HEK293 (cell line): Measurements from ENCODE around the gene PLB1.

Experiments used
- CTCF ChIA-PET: fragments of 350-600 bp; formaldehyde crosslinking; extraction: SDS; loops from one replicate; lab custom pipeline; 2021; ENCODE audit warnings: antibody characterized with exemption; lab: Yijun Ruan, JAX
- POLR2A ChIA-PET: fragments of 300-600 bp; formaldehyde crosslinking; extraction: SDS; loops from one replicate; lab custom pipeline; 2020; ENCODE audit warnings: antibody characterized with exemption, inconsistent platforms; lab: Yijun Ruan, JAX
- H3K27ac ChIP-seq: fragments of 200-500 bp; sonication (Bioruptor generic); 2 replicates; pipeline ENCODE4 v1.5.1; 2014; ENCODE audit warnings: low read depth, low read length, control low read depth, inconsistent platforms; ENCODE audit errors: extremely low read depth
- H3K36me3 ChIP-seq, 2 experiments: fragments of 200-500 bp in 1 of 2; sonication (Bioruptor generic) in 1 of 2; 1 replicate in 1 of 2; 2 replicates in 1 of 2; pipeline ENCODE4 v1.5.1; 2014 to 2017; ENCODE audit warnings: inconsistent platforms in 2 of 2, low read length in 2 of 2; ENCODE audit not compliant: control insufficient read depth in 2 of 2, insufficient read depth in 1 of 2
- H3K4me1 ChIP-seq: fragments of 200-500 bp; sonication (Bioruptor generic); 2 replicates; pipeline ENCODE4 v1.5.1; 2014; ENCODE audit warnings: mild to moderate bottlenecking, low read length, inconsistent platforms; ENCODE audit not compliant: control insufficient read depth, insufficient read depth
- H3K4me3 ChIP-seq: 2 replicates; pipeline ENCODE4 v1.5.1; 2011; ENCODE audit warnings: low read depth, mild to moderate bottlenecking, control low read depth, low read length, moderate library complexity
- H3K9me3 ChIP-seq: fragments of 200-500 bp; sonication (Bioruptor generic); 2 replicates; pipeline ENCODE4 v1.5.1; 2014; ENCODE audit warnings: low read depth, low read length, inconsistent platforms; ENCODE audit not compliant: control insufficient read depth, insufficient read depth
- AEBP2 ChIP-seq: fragments of 450-650 bp; formaldehyde crosslinking; IDR thresholded peaks from 2 replicates; pipeline ENCODE4 v1.5.1; 2016; ENCODE audit warnings: missing biosample characterization, missing genetic modification characterization, borderline replicate concordance
- BCL11A ChIP-seq: fragments of 450-650 bp; formaldehyde crosslinking; IDR thresholded peaks from 2 replicates; pipeline ENCODE4 v1.5.1; 2016; ENCODE audit warnings: low read depth, missing biosample characterization, missing genetic modification characterization
- CTCF ChIP-seq: fragments of 450-650 bp; formaldehyde crosslinking; IDR thresholded peaks from 2 replicates; pipeline ENCODE4 v1.5.1; 2016; ENCODE audit warnings: missing biosample characterization, missing genetic modification characterization
- KLF17 ChIP-seq: fragments of 450-650 bp; formaldehyde crosslinking; IDR thresholded peaks from 2 replicates; pipeline ENCODE4 v1.5.1; 2016; ENCODE audit warnings: missing biosample characterization, missing genetic modification characterization
- PATZ1 ChIP-seq: fragments of 450-650 bp; formaldehyde crosslinking; IDR thresholded peaks from 2 replicates; pipeline ENCODE4 v1.5.1; 2016; ENCODE audit warnings: missing biosample characterization, missing genetic modification characterization
- SETDB1 ChIP-seq: IDR thresholded peaks from one replicate; pipeline ENCODE4 v1.6.1; 2017; ENCODE audit warnings: mild to moderate bottlenecking, low read length, moderate library complexity, mixed read lengths; ENCODE audit not compliant: insufficient read length
- SP7 ChIP-seq: fragments of 450-650 bp; formaldehyde crosslinking; IDR thresholded peaks from 2 replicates; pipeline ENCODE4 v1.5.1; 2016; ENCODE audit warnings: missing biosample characterization, missing genetic modification characterization
- TRIM28 ChIP-seq: IDR thresholded peaks from 2 replicates; pipeline ENCODE4 v1.6.1; 2011; ENCODE audit warnings: low read length, control low read depth, borderline replicate concordance
- YY1 ChIP-seq: fragments of 450-650 bp; formaldehyde crosslinking; IDR thresholded peaks from 2 replicates; pipeline ENCODE4 v1.5.1; 2018; ENCODE audit warnings: missing biosample characterization, missing genetic modification characterization
- ZBTB44 ChIP-seq: fragments of 450-650 bp; IDR thresholded peaks from 2 replicates; pipeline ENCODE4 v1.5.1; 2018; ENCODE audit warnings: missing biosample characterization, mild to moderate bottlenecking, missing genetic modification characterization
- ZBTB7A ChIP-seq: fragments of 450-650 bp; formaldehyde crosslinking; IDR thresholded peaks from 2 replicates; pipeline ENCODE4 v1.5.1; 2016; ENCODE audit warnings: low read depth, missing biosample characterization, missing genetic modification characterization
- ZFP37 ChIP-seq: fragments of 450-650 bp; formaldehyde crosslinking; IDR thresholded peaks from 2 replicates; pipeline ENCODE4 v1.5.1; 2016; ENCODE audit warnings: missing biosample characterization, missing genetic modification characterization
- ZFP69B ChIP-seq: fragments of 450-650 bp; formaldehyde crosslinking; IDR thresholded peaks from 2 replicates; pipeline ENCODE4 v1.5.1; 2016; ENCODE audit warnings: missing biosample characterization, missing genetic modification characterization
- ZNF138 ChIP-seq: fragments of 450-650 bp; formaldehyde crosslinking; IDR thresholded peaks from 2 replicates; pipeline ENCODE4 v1.5.1; 2016; ENCODE audit warnings: missing biosample characterization, missing genetic modification characterization, borderline replicate concordance
- ZNF16 ChIP-seq: fragments of 450-650 bp; formaldehyde crosslinking; IDR thresholded peaks from 2 replicates; pipeline ENCODE4 v1.5.1; 2016; ENCODE audit warnings: low read depth, missing biosample characterization, missing genetic modification characterization
- ZNF341 ChIP-seq: fragments of 450-650 bp; formaldehyde crosslinking; IDR thresholded peaks from 2 replicates; pipeline ENCODE4; 2016; ENCODE audit warnings: low read depth, missing biosample characterization, missing genetic modification characterization
- ZNF354C ChIP-seq: fragments of 450-650 bp; formaldehyde crosslinking; IDR thresholded peaks from 2 replicates; pipeline ENCODE4 v1.5.1; 2016; ENCODE audit warnings: missing biosample characterization, missing genetic modification characterization, low read depth, borderline replicate concordance
- ZNF529 ChIP-seq: fragments of 450-650 bp; formaldehyde crosslinking; IDR thresholded peaks from 2 replicates; pipeline ENCODE4 v1.5.1; 2017; ENCODE audit warnings: missing genetic modification characterization, missing biosample characterization; ENCODE audit not compliant: insufficient replicate concordance
- ZNF596 ChIP-seq: fragments of 450-650 bp; IDR thresholded peaks from 2 replicates; pipeline ENCODE4 v1.5.0; 2018; ENCODE audit warnings: missing biosample characterization, mild to moderate bottlenecking, missing genetic modification characterization, moderate library complexity
- ZNF76 ChIP-seq: fragments of 450-650 bp; formaldehyde crosslinking; IDR thresholded peaks from 2 replicates; pipeline ENCODE4; 2016; ENCODE audit warnings: low read depth, missing biosample characterization, missing genetic modification characterization, borderline replicate concordance
- ZNF785 ChIP-seq: fragments of 450-650 bp; formaldehyde crosslinking; IDR thresholded peaks from 2 replicates; pipeline ENCODE4 v1.5.1; 2016; ENCODE audit warnings: missing biosample characterization, missing genetic modification characterization
- ZXDB ChIP-seq: fragments of 450-650 bp; formaldehyde crosslinking; IDR thresholded peaks from 2 replicates; pipeline ENCODE4 v1.5.1; 2016; ENCODE audit warnings: missing biosample characterization, missing genetic modification characterization

Gene PLB1

GRCh38 chr2:28681158-28681571 lies 185.3 kb downstream of the PLB1 start (continued):
- TF ChIP-seq ZNF529 (tag by site-specific recombination) (no peak), ZNF596 (tag by site-specific recombination) (no peak), ZXDB (tag by site-specific recombination) (no peak), TRIM28 (no peak), AEBP2 (tag by site-specific recombination) (no peak)

- Histone ChIP-seq H3K4me1 (peaks cover 7% of the 10 kb centered on the region), H3K27ac (no peak overlapping the region), H3K9me3 (no peaks in the 10 kb centered on the region), H3K36me3 (no peaks in the 10 kb centered on the region), H3K4me3 (no peak overlapping the region)
- TF ChIP-seq PATZ1 (tag by site-specific recombination) (no peak), SP7 (peak; percentile 100)
- ChIA-PET CTCF (no interaction called here), POLR2A (interaction anchor here (1.1 kb wide), 1 partner anchor 10 kb away, joined by 4 read pairs; no protein-coding TSS in a partner anchor)
These were observed 185.7 kb downstream of the PLB1 start for GRCh38 chr2:28681606-28682005.

GRCh38 chr2:28683100-28683706 lies 187.3 kb downstream of the PLB1 start:
- Histone ChIP-seq H3K4me1 (peaks cover 7% of the 10 kb centered on the region), H3K9me3 (no peaks in the 10 kb centered on the region), H3K4me3 (no peak overlapping the region), H3K27ac (no peak overlapping the region), H3K36me3 (no peaks in the 10 kb centered on the region)
- ChIA-PET CTCF (interaction anchor here (0.6 to 2.5 kb wide), 2 partner anchors 89 to 264 kb away, joined by 3 to 12 read pairs; no protein-coding TSS in a partner anchor), POLR2A (interaction anchor here (1.2 kb wide), 1 partner anchor 9 kb away, joined by 6 read pairs; no protein-coding TSS in a partner anchor)
- TF ChIP-seq ZFP69B (no peak), YY1 (tag by site-specific recombination) (no peak), CTCF (tag by site-specific recombination) (no peak), AEBP2 (tag by site-specific recombination) (no peak), ZNF341 (tag by site-specific recombination) (peak; percentile 47), ZNF785 (no peak), ZNF138 (tag by site-specific recombination) (no peak), ZNF16 (tag by site-specific recombination) (no peak), ZBTB44 (tag by site-specific recombination) (no peak), BCL11A (tag by site-specific recombination) (no peak), KLF17 (no peak), ZNF76 (tag by site-specific recombination) (no peak), ZFP37 (no peak), SETDB1 (peak; percentile 14), SP7 (no peak), ZBTB7A (tag by site-specific recombination) (no peak), ZNF354C (tag by site-specific recombination) (no peak)
